Neural cell (in vitro differentiated cells): ENCODE results near the gene LRCH1. TPM values are rescaled to one million over a fixed set of nuclear protein-coding genes. Genes with fewer than 3 reads are reported as not detected.

ENCODE experiments used
- H2AFZ ChIP-seq: fragments of 200-600, 300-800 bp; sonication (generic), shearing (Covaris generic); 2 replicates; pipeline ENCODE4 v1.6.0; 2014; ENCODE audit warnings: low read depth, mild to moderate bottlenecking, antibody characterized with exemption, low read length, moderate library complexity
- H3F3A ChIP-seq: fragments of 200-600 bp; shearing (Covaris generic); 2 replicates; pipeline ENCODE4 v1.6.1; 2016; ENCODE audit warnings: mild to moderate bottlenecking, moderate library complexity, mixed read lengths, antibody characterized with exemption, low read length; ENCODE audit not compliant: insufficient read depth, poor library complexity, severe bottlenecking
- H3K27ac ChIP-seq: fragments of 200-600, 300-800 bp; sonication (generic), shearing (Covaris generic); 2 replicates; pipeline ENCODE4 v1.5.1; 2014; ENCODE audit warnings: mild to moderate bottlenecking, low read length, moderate library complexity
- H3K27me3 ChIP-seq: fragments of 300-800, 200-600 bp; sonication (generic), shearing (Covaris generic); 2 replicates; pipeline ENCODE4 v1.6.0; 2014; ENCODE audit warnings: mild to moderate bottlenecking, low read depth, low read length, moderate library complexity; ENCODE audit not compliant: insufficient read depth
- H3K36me3 ChIP-seq: fragments of 300-800, 200-600 bp; sonication (generic), shearing (Covaris generic); 2 replicates; pipeline ENCODE4 v1.5.1; 2014; ENCODE audit warnings: mild to moderate bottlenecking, antibody characterized with exemption, low read length, moderate library complexity; ENCODE audit not compliant: insufficient read depth
- H3K4me2 ChIP-seq: fragments of 300-800, 200-600 bp; sonication (generic), shearing (Covaris generic); 2 replicates; pipeline ENCODE4 v1.6.0; 2014; ENCODE audit warnings: mild to moderate bottlenecking, low read length
- H3K4me3 ChIP-seq: fragments of 300-800, 200-600 bp; sonication (generic), shearing (Covaris generic); 2 replicates; pipeline ENCODE4 v1.5.1; 2014; ENCODE audit warnings: mild to moderate bottlenecking, low read length, moderate library complexity
- H3K79me2 ChIP-seq: fragments of 200-600 bp; shearing (Covaris generic); replicated peaks from 2 replicates; pipeline ENCODE4 v1.6.0; 2014; ENCODE audit warnings: mild to moderate bottlenecking, low read length, moderate library complexity; ENCODE audit not compliant: insufficient read depth
- H3K9ac ChIP-seq: fragments of 300-800, 200-600 bp; sonication (generic), shearing (Covaris generic); 2 replicates; pipeline ENCODE4 v1.6.1; 2016; ENCODE audit warnings: mild to moderate bottlenecking, low read length, mixed read lengths
- H3K9me2 ChIP-seq: fragments of 200-600 bp; shearing (Covaris generic); 2 replicates; pipeline ENCODE4 v1.6.1; 2016; ENCODE audit warnings: mild to moderate bottlenecking, low read length, mixed read lengths; ENCODE audit not compliant: insufficient read depth
- H3K9me3 ChIP-seq: fragments of 200-600, 300-800 bp; sonication (generic), shearing (Covaris generic); 2 replicates; pipeline ENCODE4 v1.6.1; 2016; ENCODE audit warnings: mild to moderate bottlenecking, mixed run types, low read length, moderate library complexity, mixed read lengths
- H4K20me1 ChIP-seq: fragments of 200-600 bp; shearing (Covaris generic); 2 replicates; pipeline ENCODE4 v1.6.1; 2016; ENCODE audit warnings: mild to moderate bottlenecking, mixed run types; ENCODE audit not compliant: insufficient read depth
- CTCF ChIP-seq: fragments of 450-650 bp; IDR thresholded peaks from 2 replicates; pipeline ENCODE4 v1.5.1; 2014; ENCODE audit warnings: antibody characterized with exemption, mild to moderate bottlenecking, moderate library complexity; ENCODE audit not compliant: poor library complexity, severe bottlenecking
- EP300 ChIP-seq: fragments of 450-650 bp; conservative IDR thresholded peaks from 2 replicates; pipeline ENCODE4 v1.6.1; 2014; ENCODE audit warnings: antibody characterized with exemption, mild to moderate bottlenecking, moderate library complexity; ENCODE audit not compliant: poor library complexity, severe bottlenecking
- EZH2 ChIP-seq: fragments of 200-600, 300-800 bp; shearing (Covaris generic), sonication (generic); IDR thresholded peaks from 2 replicates; pipeline ENCODE4 v1.6.1; 2014; ENCODE audit warnings: antibody characterized with exemption, low read length, borderline replicate concordance, mild to moderate bottlenecking; ENCODE audit not compliant: insufficient read depth, poor library complexity, severe bottlenecking
- MXI1 ChIP-seq: fragments of 450-650 bp; conservative IDR thresholded peaks from 2 replicates; pipeline ENCODE4 v1.6.1; 2014; ENCODE audit warnings: antibody characterized with exemption, mild to moderate bottlenecking; ENCODE audit not compliant: poor library complexity, severe bottlenecking
- POLR2AphosphoS5 ChIP-seq: IDR thresholded peaks from 2 replicates; pipeline ENCODE4 v1.6.1; 2012
- RAD21 ChIP-seq: fragments of 450-650 bp; conservative IDR thresholded peaks from 2 replicates; pipeline ENCODE4 v1.6.1; 2014; ENCODE audit warnings: antibody characterized with exemption, mild to moderate bottlenecking, moderate library complexity
- REST ChIP-seq: IDR thresholded peaks from 2 replicates; pipeline ENCODE4 v1.6.1; 2012; ENCODE audit warnings: borderline replicate concordance
- SMC3 ChIP-seq: fragments of 450-650 bp; conservative IDR thresholded peaks from 2 replicates; pipeline ENCODE4 v1.6.1; 2014; ENCODE audit warnings: antibody characterized with exemption, mild to moderate bottlenecking, moderate library complexity; ENCODE audit not compliant: poor library complexity
- TAF1 ChIP-seq: IDR thresholded peaks from 2 replicates; pipeline ENCODE4 v1.6.1; 2012; ENCODE audit warnings: low read depth
- polyA plus RNA-seq: library from polyadenylated mRNA; depleted of rRNA; stranded (reverse); fragments of >200 nt; gene quantifications from 2 replicates; pipeline ENCODE4 v1.2.3, GENCODE V29; 2014

LRCH1 gene
- polyA plus RNA-seq, 1 donor from 2014 or later = 15.4 TPM

GRCh38 chr13:46624353-46624752, 71.4 kb downstream of the LRCH1 start:
- H3K27me3 ChIP-seq = no peaks in the 10 kb centered on the region
- TF ChIP-seq MXI1 (no peak), SMC3 (no peak)
- no peaks in the 10 kb centered on the region for H3K36me3 ChIP-seq
- H4K20me1 ChIP-seq = no peaks in the 10 kb centered on the region
- no peak overlapping the region for H3K4me2 ChIP-seq
- no peak overlapping the region for H3K9ac ChIP-seq
- H3K27ac ChIP-seq = no peak overlapping the region
- no peaks in the 10 kb centered on the region for H3K79me2 ChIP-seq
- H3K9me3 ChIP-seq = no peaks in the 10 kb centered on the region
- H3F3A ChIP-seq = peaks cover 3% of the 10 kb centered on the region
- no peak overlapping the region for H2AFZ ChIP-seq
- H3K9me2 ChIP-seq = no peaks in the 10 kb centered on the region
- H3K4me3 ChIP-seq = no peak overlapping the region

- Histone ChIP-seq H3K79me2 (no peaks in the 10 kb centered on the region), H3K4me2 (no peak overlapping the region), H4K20me1 (no peaks in the 10 kb centered on the region)
Measured at GRCh38 chr13:46624821-46625220, 71.9 kb downstream of the LRCH1 start.

GRCh38 chr13:46627462-46627861, 74.5 kb downstream of the LRCH1 start:
- no peaks in the 10 kb centered on the region for H3K79me2 ChIP-seq
- no peaks in the 10 kb centered on the region for H4K20me1 ChIP-seq

More at GRCh38 chr13:46624821-46625220, 71.9 kb downstream of the LRCH1 start:
- H3K36me3 ChIP-seq = no peaks in the 10 kb centered on the region
- H3K4me3 ChIP-seq = no peak overlapping the region
- TF ChIP-seq EP300 (no peak), SMC3 (no peak), MXI1 (no peak), RAD21 (no peak), EZH2 (no peak)
- no peaks in the 10 kb centered on the region for H3K9me3 ChIP-seq
- H3K27me3 ChIP-seq = no peaks in the 10 kb centered on the region
- H3K9ac ChIP-seq = no peak overlapping the region
- H2AFZ ChIP-seq = no peak overlapping the region
- no peaks in the 10 kb centered on the region for H3K9me2 ChIP-seq
- H3K27ac ChIP-seq = no peak overlapping the region
- peaks cover 3% of the 10 kb centered on the region for H3F3A ChIP-seq

More at GRCh38 chr13:46627462-46627861, 74.5 kb downstream of the LRCH1 start:
- Histone ChIP-seq H3K27ac (no peak overlapping the region), H3F3A (peaks cover 3% of the 10 kb centered on the region), H3K4me3 (no peak overlapping the region), H3K9me2 (no peaks in the 10 kb centered on the region), H2AFZ (no peak overlapping the region), H3K36me3 (no peaks in the 10 kb centered on the region), H3K4me2 (no peak overlapping the region), H3K9me3 (no peaks in the 10 kb centered on the region), H3K27me3 (no peaks in the 10 kb centered on the region), H3K9ac (no peak overlapping the region)
- TF ChIP-seq SMC3 (no peak), CTCF (no peak), RAD21 (no peak), REST (no peak), EZH2 (no peak), POLR2AphosphoS5 (no peak), TAF1 (no peak), EP300 (no peak), MXI1 (no peak)
